GM19099 (cell line): ENCODE data around the gene UBQLN3.

ENCODE experiments used
- POLR2A ChIP-seq: IDR thresholded peaks from 3 replicates; pipeline ENCODE4 v1.6.1; 2011; ENCODE audit warnings: low read depth; ENCODE audit not compliant: insufficient read length; ENCODE audit errors: extremely low read depth

The UBQLN3 gene

GRCh38 chr11:5509803-5510202 is at the start of gene UBQLN3:
Gene UBQLN3 (minus strand): TSS chr11:5509957. CDS start chr11:5509558, 399 bp downstream.
- no peak for TF ChIP-seq POLR2A

DNA sequence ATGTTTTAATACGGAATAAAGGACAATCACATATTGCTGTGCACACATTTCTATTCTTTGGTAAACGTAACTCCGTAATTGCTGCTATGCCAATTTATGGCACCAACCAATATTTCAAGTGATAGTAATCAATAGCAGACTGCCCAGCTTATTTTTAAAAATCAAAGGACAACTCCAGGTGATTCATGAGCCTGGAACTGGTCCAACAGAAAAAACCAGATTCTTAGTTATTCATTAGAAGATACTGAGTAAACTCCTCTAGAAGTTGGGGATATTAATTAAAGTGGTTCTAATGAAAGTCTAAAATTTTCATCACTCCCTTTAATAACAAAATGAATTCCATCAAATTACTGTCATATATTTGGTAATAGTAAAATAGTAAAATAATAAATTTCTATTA is 48.0 kb upstream of the UBQLN3 start:
- no peak for TF ChIP-seq POLR2A

DNA sequence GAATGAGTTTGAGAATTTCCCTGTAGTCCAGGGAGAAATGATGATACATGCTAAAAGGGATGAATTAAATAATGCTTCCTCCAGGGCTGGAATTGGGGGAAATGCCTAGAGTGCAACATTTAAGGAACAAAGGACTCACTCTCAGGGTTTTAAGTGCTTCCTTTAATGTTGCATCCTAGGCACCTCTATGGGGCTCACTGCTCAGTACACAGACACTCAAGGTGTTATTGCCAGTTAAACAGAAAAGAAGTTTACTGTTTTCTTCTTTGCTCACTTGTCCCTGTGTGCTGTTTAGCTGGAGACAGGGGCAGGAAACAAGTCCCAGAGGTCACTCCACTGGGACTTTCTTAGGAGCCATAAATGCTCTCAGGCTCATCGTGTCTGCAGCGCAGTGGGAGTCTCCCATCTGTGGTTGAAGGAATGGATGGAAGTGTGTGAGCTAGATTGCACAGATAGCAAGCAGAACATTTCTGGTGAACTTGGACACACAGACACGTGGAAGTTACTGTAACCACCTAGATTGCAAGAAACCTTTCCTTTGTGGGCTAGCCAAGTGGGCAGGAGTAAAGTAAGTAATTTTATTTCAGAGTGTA is 46.9 kb upstream of the UBQLN3 start:
- no peak for TF ChIP-seq POLR2A

DNA sequence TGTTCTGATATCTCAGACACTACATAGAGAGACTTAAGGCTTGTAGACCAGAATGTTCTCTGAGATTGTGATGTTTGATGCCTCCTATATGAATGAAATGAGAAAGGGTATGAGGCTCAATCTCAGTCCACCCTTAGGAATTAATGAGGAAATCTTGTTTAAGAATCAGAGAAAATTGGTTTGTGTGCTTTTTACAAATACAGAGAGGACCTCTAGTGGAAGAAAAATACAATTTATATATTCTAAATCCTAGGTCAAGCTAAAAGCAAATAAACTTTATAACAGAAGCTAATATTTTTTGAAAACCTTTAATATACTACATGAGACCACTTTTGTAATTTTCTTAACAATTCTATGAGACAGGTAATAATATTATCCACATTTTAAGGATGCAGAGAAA is 43.6 kb upstream of the UBQLN3 start:
- TF ChIP-seq POLR2A: no peak

DNA sequence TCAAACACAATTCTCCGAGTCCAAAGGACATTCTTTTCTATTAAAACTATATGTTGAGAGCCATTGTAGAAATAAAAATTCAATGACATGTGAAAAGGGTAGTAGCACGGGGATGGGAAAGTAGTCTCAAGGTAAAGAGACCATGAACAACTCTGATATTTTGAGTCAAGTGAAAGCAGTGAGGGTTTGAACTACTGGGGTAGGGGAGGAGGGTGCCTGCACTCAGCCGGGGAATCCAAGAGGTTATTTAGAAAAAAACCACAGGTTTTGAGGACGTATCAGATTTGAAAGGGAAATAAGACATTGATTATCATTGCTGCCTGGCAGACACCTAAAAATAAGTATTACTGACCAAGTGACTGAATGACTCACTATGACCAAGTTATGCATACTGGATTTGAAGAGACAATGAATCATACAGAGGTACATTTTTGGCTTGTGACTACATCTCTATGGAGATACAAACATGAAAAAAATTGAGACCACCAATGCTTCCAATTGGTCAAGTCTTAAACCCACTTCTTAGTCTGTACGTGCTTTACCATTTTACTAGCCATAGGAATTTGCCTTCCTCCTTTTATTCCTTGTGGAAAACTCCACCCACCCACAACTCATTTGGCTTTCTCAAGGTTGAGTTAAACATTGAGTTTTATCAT is 40.8 kb upstream of the UBQLN3 start:
- no peak for TF ChIP-seq POLR2A

- TF ChIP-seq POLR2A: no peak
Measured at GRCh38 chr11:5548440-5548839, 38.7 kb upstream of the UBQLN3 start, which contains the start of gene OR52H1. Gene OR52H1 (minus strand): TSS chr11:5548540. CDS start chr11:5545505, 3,035 bp downstream.

DNA sequence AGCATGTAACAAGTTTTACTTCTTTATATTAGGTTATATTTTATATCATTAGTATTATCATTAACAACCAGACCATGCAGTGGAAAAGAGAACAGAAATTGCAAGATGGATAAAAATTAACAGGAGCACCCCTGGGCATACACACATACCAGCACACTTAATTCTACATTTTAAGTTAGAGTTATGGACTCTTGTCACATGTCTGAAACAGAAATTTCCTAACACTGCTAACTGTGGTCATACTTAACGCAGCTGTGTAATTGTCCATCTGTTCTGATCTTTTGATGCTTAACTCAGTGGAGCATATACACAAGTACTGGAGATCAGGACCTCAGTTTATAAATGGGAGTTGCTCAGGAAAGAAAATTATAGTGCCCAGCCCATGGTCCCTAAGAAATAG is 38.2 kb upstream of the UBQLN3 start:
- no peak for TF ChIP-seq POLR2A

DNA sequence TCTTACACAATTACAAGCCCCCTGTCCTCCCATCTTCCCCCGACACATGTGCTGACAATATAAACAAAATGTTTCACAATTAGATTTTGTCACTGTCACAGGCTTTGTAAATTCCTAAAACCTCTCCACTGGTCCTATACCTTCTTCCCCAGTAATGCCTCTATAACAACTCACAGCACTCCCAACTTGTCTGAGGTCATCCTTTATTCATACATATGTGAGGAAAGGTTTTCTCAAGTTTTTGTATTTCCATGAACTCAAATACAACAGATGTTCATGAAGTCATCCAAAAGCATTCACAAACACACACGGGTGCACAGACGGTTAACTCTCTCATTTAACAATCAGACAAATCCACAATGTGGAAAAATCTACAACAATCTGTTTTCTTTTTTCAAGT is 36.7 kb upstream of the UBQLN3 start:
- TF ChIP-seq POLR2A: no peak

- TF ChIP-seq POLR2A: no peak
Measured at GRCh38 chr11:5541427-5541826, 31.7 kb upstream of the UBQLN3 start.

DNA sequence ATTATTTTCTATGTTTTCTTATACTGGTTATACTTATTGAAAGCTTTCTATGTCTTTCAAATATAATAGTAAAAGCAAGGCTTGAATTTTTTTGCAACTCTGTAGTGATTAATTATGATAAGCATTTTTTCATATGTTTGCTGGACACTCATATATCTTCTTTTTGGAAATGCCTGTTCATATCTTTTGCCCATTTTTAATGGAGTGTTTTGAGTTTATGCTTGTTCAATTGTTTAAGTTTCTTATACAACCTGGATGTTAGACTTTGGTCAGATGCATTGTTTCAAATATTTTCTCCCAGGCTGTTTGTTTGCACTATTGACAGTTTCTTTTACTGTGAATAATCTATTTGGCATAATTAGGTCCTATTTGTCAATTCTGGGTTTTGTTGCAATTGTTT is 26.7 kb upstream of the UBQLN3 start:
- no peak for TF ChIP-seq POLR2A

DNA sequence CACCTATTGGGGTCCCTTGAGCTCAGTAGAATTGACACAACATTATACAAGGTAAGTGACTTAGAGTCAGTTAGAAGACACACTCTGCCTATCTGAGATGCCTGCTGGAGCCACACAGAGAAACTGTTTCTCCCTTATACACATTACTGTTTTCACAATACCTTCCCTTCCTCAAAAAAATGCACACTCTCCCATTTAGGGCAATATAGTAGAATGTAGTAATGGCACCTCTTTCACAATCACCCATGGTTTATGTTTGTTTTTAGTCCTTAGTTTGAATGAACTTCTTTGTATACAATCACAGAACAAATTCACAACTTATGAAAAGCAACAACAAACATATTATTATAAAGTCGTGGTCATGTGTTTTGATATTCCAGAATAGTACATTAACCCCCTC is 24.3 kb upstream of the UBQLN3 start:
- no peak for TF ChIP-seq POLR2A

DNA sequence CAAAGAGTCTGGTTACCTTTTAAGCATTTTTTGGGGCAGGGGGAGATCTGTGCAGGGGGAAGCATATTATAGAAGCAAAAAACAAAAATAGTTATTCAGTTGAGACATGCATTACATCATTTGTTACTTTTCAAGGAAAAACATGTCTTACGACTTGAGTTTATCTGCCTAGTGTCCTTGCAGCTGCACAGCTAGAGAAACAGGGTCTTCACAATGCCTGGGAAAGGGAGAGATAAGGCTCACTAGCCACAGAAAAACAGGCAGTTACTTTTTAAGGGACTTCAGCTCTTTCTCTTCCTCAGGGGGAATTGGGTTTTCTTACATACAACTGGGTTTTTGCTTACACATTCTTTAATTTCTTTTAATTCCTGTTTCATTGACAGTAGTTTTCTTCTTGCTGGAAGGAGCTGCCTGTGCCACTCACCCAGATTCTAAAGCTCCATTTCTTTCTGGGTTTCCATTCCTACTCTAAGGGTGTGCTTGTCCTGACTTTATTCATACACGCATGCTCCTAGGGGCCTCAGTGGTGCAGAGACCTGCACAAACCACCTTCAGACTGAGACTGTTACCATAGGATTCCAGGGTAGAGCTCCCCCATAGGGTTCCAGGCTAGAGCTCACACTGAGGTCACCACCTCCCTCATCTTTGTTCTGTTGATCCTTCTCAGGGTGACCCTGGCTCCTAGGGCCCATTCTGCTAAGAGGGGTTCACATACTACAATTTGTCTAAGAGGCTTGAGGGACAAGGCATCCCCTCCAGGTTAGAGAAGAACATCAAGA is 21.5 kb upstream of the UBQLN3 start:
- TF ChIP-seq POLR2A: no peak

- no peak for TF ChIP-seq POLR2A
Measured at GRCh38 chr11:5528495-5528894, 18.7 kb upstream of the UBQLN3 start.

- no peak for TF ChIP-seq POLR2A
Measured at GRCh38 chr11:5527716-5528115, 18.0 kb upstream of the UBQLN3 start.

DNA sequence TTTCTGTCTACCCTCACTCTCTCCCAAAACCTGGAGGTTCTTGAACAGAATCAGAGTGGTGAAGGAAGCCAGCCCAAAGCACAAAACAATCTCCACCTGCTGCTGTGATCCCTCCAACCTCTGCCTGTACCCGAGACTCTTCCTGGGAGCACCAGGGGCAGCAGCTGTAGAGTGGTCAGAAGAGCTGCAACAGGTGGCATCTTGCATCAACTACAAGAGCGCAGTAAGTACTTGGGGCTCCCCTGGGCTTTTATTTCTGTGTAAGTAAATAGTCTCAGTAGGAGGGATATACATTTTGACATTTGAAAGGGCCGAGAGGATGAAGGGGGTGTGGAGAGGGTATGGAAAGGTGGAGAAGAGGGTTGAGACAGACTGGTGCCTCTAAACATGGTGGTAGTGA is 15.0 kb upstream of the UBQLN3 start:
- no peak for TF ChIP-seq POLR2A

DNA sequence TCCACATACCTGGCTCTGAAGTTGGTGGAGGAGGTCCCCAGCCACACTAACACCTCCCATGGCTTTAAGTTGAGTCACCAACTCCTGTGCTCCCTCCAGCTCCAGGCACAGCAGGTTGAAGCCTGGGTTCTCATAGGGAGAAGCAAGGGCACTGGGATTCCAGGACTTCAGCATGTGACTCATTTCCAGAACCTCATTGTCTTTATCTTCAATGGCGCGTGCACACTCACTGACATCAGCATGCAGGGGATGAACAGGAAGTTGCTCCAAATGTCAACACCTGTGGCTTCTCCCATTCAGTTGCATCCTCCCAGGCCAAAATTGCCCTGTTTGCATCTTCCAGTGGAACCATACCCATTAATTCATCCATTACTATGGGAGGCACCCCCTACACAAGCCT is 12.6 kb upstream of the UBQLN3 start:
- no peak for TF ChIP-seq POLR2A
